HCT116 (cell line): ENCODE results near the gene CMC4.

Experiments
- CEBPB ChIP-seq: IDR thresholded peaks from 2 replicates; pipeline ENCODE4 v1.6.1; 2012; ENCODE audit warnings: low read depth
- EZH2 ChIP-seq: fragments of 200-600 bp; sonication (generic); IDR thresholded peaks from 2 replicates; pipeline ENCODE4 v1.6.1; 2017; ENCODE audit warnings: antibody characterized with exemption, mixed run types
- JUND ChIP-seq: IDR thresholded peaks from 2 replicates; pipeline ENCODE4 v1.6.1; 2012
- POLR2A ChIP-seq: IDR thresholded peaks from 2 replicates; pipeline ENCODE4 v1.7.0; 2011; ENCODE audit warnings: borderline replicate concordance; ENCODE audit not compliant: insufficient read depth, insufficient read length; ENCODE audit errors: extremely low read depth
- POLR2AphosphoS5 ChIP-seq: IDR thresholded peaks from 2 replicates; pipeline ENCODE4 v1.6.1; 2011; ENCODE audit warnings: mild to moderate bottlenecking, low read depth, low read length, moderate library complexity
- SIN3A ChIP-seq: IDR thresholded peaks from 2 replicates; pipeline ENCODE4 v1.6.1; 2012; ENCODE audit warnings: low read depth
- YY1 ChIP-seq: IDR thresholded peaks from 2 replicates; pipeline ENCODE4 v1.6.1; 2011; ENCODE audit warnings: low read length, low read depth, moderate library complexity, mild to moderate bottlenecking; ENCODE audit not compliant: insufficient replicate concordance; ENCODE audit errors: extremely low read depth
- ZNF274 ChIP-seq: fragments of 200-500 bp; sonication (Bioruptor generic); IDR thresholded peaks from 2 replicates; pipeline ENCODE4 v1.6.1; 2014; ENCODE audit warnings: mild to moderate bottlenecking, low read depth, low read length, inconsistent platforms
- TF ChIP-seq, protein P1 (sequence below), 3 experiments: fragments of 200-600 bp in 1 of 3; sonication (generic) in 1 of 3; IDR thresholded peaks in 2 of 3; conservative IDR thresholded peaks in 1 of 3; 2 replicates each; pipeline ENCODE4 v1.5.1; 2012 to 2017; ENCODE audit warnings: low read depth in 2 of 3, low read length in 2 of 3, antibody characterized with exemption in 1 of 3, borderline replicate concordance in 1 of 3, control low read depth in 1 of 3, mild to moderate bottlenecking in 1 of 3, mixed read lengths in 1 of 3, mixed run types in 1 of 3, moderate library complexity in 1 of 3; ENCODE audit not compliant: insufficient read depth in 1 of 3
- TF ChIP-seq, protein P2 (sequence below): IDR thresholded peaks from 2 replicates; pipeline ENCODE4 v1.6.1; 2012; ENCODE audit warnings: low read depth

DNA sequence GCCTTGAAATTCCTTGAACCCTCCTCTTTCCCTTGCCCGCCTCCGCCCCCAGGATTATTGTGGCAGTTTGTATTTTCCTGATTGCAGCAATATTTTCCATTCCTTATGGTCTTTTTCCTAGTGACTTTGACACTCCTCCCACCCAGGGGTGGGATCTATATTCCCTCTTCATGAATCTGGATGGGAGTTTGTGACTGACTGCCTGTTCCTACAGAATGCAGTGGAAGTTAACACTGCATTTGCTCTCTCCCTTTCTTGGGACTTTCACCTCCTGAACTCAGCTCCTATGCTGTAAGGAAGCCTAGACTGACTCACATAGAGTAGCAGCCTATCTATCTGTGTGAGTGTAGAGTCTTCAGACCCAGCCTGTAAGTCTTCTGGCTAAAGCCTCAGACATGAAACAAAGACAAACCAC lies 42.1 kb downstream of the CMC4 start:
- TF ChIP-seq, protein P1, sequence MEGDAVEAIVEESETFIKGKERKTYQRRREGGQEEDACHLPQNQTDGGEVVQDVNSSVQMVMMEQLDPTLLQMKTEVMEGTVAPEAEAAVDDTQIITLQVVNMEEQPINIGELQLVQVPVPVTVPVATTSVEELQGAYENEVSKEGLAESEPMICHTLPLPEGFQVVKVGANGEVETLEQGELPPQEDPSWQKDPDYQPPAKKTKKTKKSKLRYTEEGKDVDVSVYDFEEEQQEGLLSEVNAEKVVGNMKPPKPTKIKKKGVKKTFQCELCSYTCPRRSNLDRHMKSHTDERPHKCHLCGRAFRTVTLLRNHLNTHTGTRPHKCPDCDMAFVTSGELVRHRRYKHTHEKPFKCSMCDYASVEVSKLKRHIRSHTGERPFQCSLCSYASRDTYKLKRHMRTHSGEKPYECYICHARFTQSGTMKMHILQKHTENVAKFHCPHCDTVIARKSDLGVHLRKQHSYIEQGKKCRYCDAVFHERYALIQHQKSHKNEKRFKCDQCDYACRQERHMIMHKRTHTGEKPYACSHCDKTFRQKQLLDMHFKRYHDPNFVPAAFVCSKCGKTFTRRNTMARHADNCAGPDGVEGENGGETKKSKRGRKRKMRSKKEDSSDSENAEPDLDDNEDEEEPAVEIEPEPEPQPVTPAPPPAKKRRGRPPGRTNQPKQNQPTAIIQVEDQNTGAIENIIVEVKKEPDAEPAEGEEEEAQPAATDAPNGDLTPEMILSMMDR (IDR thresholded peaks at IDR 0.05 in 2 of 3, conservative IDR thresholded peaks at IDR 0.05 in 1 of 3; ENCODE audit: borderline replicate concordance in 1 of 3, insufficient read depth in 1 of 3, low read depth in 2 of 3, low read length in 2 of 3) = no peak
- TF ChIP-seq EZH2 (no peak), YY1 (no peak), CEBPB (no peak), POLR2A (no peak), POLR2AphosphoS5 (no peak), ZNF274 (no peak), JUND (no peak), SIN3A (no peak)
- TF ChIP-seq, protein P2, sequence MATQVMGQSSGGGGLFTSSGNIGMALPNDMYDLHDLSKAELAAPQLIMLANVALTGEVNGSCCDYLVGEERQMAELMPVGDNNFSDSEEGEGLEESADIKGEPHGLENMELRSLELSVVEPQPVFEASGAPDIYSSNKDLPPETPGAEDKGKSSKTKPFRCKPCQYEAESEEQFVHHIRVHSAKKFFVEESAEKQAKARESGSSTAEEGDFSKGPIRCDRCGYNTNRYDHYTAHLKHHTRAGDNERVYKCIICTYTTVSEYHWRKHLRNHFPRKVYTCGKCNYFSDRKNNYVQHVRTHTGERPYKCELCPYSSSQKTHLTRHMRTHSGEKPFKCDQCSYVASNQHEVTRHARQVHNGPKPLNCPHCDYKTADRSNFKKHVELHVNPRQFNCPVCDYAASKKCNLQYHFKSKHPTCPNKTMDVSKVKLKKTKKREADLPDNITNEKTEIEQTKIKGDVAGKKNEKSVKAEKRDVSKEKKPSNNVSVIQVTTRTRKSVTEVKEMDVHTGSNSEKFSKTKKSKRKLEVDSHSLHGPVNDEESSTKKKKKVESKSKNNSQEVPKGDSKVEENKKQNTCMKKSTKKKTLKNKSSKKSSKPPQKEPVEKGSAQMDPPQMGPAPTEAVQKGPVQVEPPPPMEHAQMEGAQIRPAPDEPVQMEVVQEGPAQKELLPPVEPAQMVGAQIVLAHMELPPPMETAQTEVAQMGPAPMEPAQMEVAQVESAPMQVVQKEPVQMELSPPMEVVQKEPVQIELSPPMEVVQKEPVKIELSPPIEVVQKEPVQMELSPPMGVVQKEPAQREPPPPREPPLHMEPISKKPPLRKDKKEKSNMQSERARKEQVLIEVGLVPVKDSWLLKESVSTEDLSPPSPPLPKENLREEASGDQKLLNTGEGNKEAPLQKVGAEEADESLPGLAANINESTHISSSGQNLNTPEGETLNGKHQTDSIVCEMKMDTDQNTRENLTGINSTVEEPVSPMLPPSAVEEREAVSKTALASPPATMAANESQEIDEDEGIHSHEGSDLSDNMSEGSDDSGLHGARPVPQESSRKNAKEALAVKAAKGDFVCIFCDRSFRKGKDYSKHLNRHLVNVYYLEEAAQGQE = no peak
